H9 (cell line): Measurements from ENCODE around the gene PXDC1. TPM values are rescaled to one million over a fixed set of nuclear protein-coding genes. Genes with fewer than 3 reads are reported as not detected.
A peak's percentile ranks its signal among the peaks of the same experiment; 100 is the strongest.

ENCODE experiments used
- DNase-seq: peaks from one replicate; pipeline ENCODE4 v3.0.0-alpha.2; 2017
- H2AFZ ChIP-seq: one replicate; pipeline ENCODE4 v1.6.1; 2013; ENCODE audit warnings: mild to moderate bottlenecking, low read length, control low read depth, moderate library complexity
- H2AK5ac ChIP-seq: 2 replicates; pipeline ENCODE4 v1.6.1; 2013; ENCODE audit warnings: low read length, control low read depth, mixed read lengths; ENCODE audit not compliant: insufficient read length
- H2BK120ac ChIP-seq: one replicate; pipeline ENCODE4 v1.6.1; 2013; ENCODE audit warnings: low read depth, mild to moderate bottlenecking, low read length, control low read depth, inconsistent platforms; ENCODE audit not compliant: poor library complexity, severe bottlenecking
- H2BK12ac ChIP-seq: 2 replicates; pipeline ENCODE4 v1.6.1; 2013; ENCODE audit warnings: low read length, control low read depth, mixed read lengths, low read depth; ENCODE audit not compliant: insufficient read length
- H2BK15ac ChIP-seq: 2 replicates; pipeline ENCODE4 v1.6.1; 2013; ENCODE audit warnings: low read depth, low read length, control low read depth
- H2BK20ac ChIP-seq: one replicate; pipeline ENCODE4 v1.6.1; 2013; ENCODE audit warnings: low read depth, mild to moderate bottlenecking, low read length, control low read depth, inconsistent platforms; ENCODE audit not compliant: poor library complexity, severe bottlenecking
- H2BK5ac ChIP-seq: 2 replicates; pipeline ENCODE4 v1.6.1; 2013; ENCODE audit warnings: low read length, control low read depth, mixed read lengths; ENCODE audit not compliant: insufficient read length
- H3K14ac ChIP-seq: 2 replicates; pipeline ENCODE4 v1.6.1; 2013; ENCODE audit warnings: low read length, control low read depth; ENCODE audit not compliant: insufficient read depth
- H3K18ac ChIP-seq: 2 replicates; pipeline ENCODE4 v1.6.1; 2013; ENCODE audit warnings: low read depth, mild to moderate bottlenecking, mixed read lengths, low read length, control low read depth; ENCODE audit not compliant: insufficient read length
- H3K23ac ChIP-seq: 2 replicates; pipeline ENCODE4 v1.6.1; 2013; ENCODE audit warnings: low read length, control low read depth, mixed read lengths, low read depth; ENCODE audit not compliant: insufficient read length
- H3K23me2 ChIP-seq: 2 replicates; pipeline ENCODE4 v1.6.1; 2013; ENCODE audit warnings: low read depth, mild to moderate bottlenecking, mixed read lengths, low read length, control low read depth; ENCODE audit not compliant: insufficient read length, poor library complexity, severe bottlenecking
- H3K27ac ChIP-seq: 2 replicates; pipeline ENCODE4 v1.5.1; 2013; ENCODE audit warnings: low read length, control low read depth, mixed read lengths, low read depth; ENCODE audit not compliant: insufficient read length
- H3K27me3 ChIP-seq: 2 replicates; pipeline ENCODE4 v1.6.1; 2013; ENCODE audit warnings: low read length, control low read depth, inconsistent platforms; ENCODE audit not compliant: insufficient read depth
- H3K4ac ChIP-seq: 2 replicates; pipeline ENCODE4 v1.6.1; 2013; ENCODE audit warnings: low read depth, mild to moderate bottlenecking, control low read depth, inconsistent platforms, low read length, moderate library complexity
- H3K4me1 ChIP-seq: 2 replicates; pipeline ENCODE4 v1.6.1; 2013; ENCODE audit warnings: low read length, control low read depth, inconsistent platforms; ENCODE audit not compliant: insufficient read depth
- H3K4me2 ChIP-seq: 2 replicates; pipeline ENCODE4 v1.6.1; 2013; ENCODE audit warnings: low read length, control low read depth, mixed read lengths; ENCODE audit not compliant: insufficient read length, insufficient read depth
- H3K56ac ChIP-seq: 2 replicates; pipeline ENCODE4 v1.6.1; 2013; ENCODE audit warnings: low read depth, mild to moderate bottlenecking, mixed read lengths, low read length, control low read depth; ENCODE audit not compliant: insufficient read length
- H3K79me1 ChIP-seq: 2 replicates; pipeline ENCODE4 v1.6.1; 2013; ENCODE audit warnings: low read depth, mild to moderate bottlenecking, moderate library complexity, low read length, control low read depth, inconsistent platforms; ENCODE audit not compliant: insufficient read depth, poor library complexity, severe bottlenecking
- H3K79me2 ChIP-seq: 2 replicates; pipeline ENCODE4 v1.6.1; 2013; ENCODE audit warnings: low read length, control low read depth, inconsistent platforms; ENCODE audit not compliant: insufficient read depth
- H3K9ac ChIP-seq: 2 replicates; pipeline ENCODE4 v1.6.1; 2013; ENCODE audit warnings: low read length, control low read depth, mixed read lengths; ENCODE audit not compliant: insufficient read length; ENCODE audit errors: extremely low read depth
- H3K9me3 ChIP-seq: one replicate; pipeline ENCODE4 v1.6.1; 2013; ENCODE audit warnings: low read depth, low read length, inconsistent platforms; ENCODE audit not compliant: control insufficient read depth
- H3T11ph ChIP-seq: one replicate; pipeline ENCODE4 v1.6.1; 2013; ENCODE audit warnings: mild to moderate bottlenecking, low read length, control low read depth, inconsistent platforms
- H4K20me1 ChIP-seq: one replicate; pipeline ENCODE4 v1.6.1; 2013; ENCODE audit not compliant: control insufficient read depth, insufficient read length, insufficient read depth
- H4K5ac ChIP-seq: 2 replicates; pipeline ENCODE4 v1.6.1; 2013; ENCODE audit warnings: low read depth, mild to moderate bottlenecking, mixed read lengths, low read length, control low read depth; ENCODE audit not compliant: insufficient read length
- H4K8ac ChIP-seq: replicated peaks from 2 replicates; pipeline ENCODE4 v1.6.1; 2013; ENCODE audit warnings: low read length, control low read depth, mixed read lengths, low read depth; ENCODE audit not compliant: insufficient read length
- H4K91ac ChIP-seq: 2 replicates; pipeline ENCODE4 v1.6.1; 2013; ENCODE audit warnings: low read depth, mild to moderate bottlenecking, moderate library complexity, mixed read lengths, low read length, control low read depth; ENCODE audit not compliant: insufficient read length
- H3K27ac Mint-ChIP-seq, 3 experiments: 2 replicates in 2 of 3; 3 replicates in 1 of 3; pipeline ENCODE4 v1.8.0; 2020 to 2021; ENCODE audit warnings: mixed read lengths in 3 of 3, mild to moderate bottlenecking in 1 of 3, moderate library complexity in 1 of 3
- H3K27me3 Mint-ChIP-seq: 2 replicates; pipeline ENCODE4 v1.8.0; 2021; ENCODE audit warnings: low read depth, mild to moderate bottlenecking, moderate library complexity, mixed read lengths
- H3K36me3 Mint-ChIP-seq, 3 experiments: 2 replicates in 2 of 3; 3 replicates in 1 of 3; pipeline ENCODE4 v1.8.0; 2020 to 2021; ENCODE audit warnings: low read depth in 3 of 3, mixed read lengths in 3 of 3; ENCODE audit not compliant: insufficient read depth in 1 of 3
- H3K4me1 Mint-ChIP-seq, 2 experiments: 2 replicates each; pipeline ENCODE4 v1.8.0; 2020; ENCODE audit warnings: mixed read lengths in 2 of 2
- H3K4me3 Mint-ChIP-seq, 2 experiments: 2 replicates in 1 of 2; 3 replicates in 1 of 2; pipeline ENCODE4 v1.8.0; 2020 to 2021; ENCODE audit warnings: mild to moderate bottlenecking in 2 of 2, mixed read lengths in 2 of 2, moderate library complexity in 1 of 2
- H3K9me3 Mint-ChIP-seq, 2 experiments: 2 replicates in 1 of 2; 3 replicates in 1 of 2; pipeline ENCODE4 v1.8.0; 2020; ENCODE audit warnings: mild to moderate bottlenecking in 2 of 2, mixed read lengths in 2 of 2, moderate library complexity in 1 of 2
- CTCF ChIP-seq: fragments of 200-600 bp; sonication (generic); conservative IDR thresholded peaks from 3 replicates; pipeline ENCODE4 v1.8.0; 2021; ENCODE audit warnings: antibody characterized with exemption, mild to moderate bottlenecking
- WGBS: extraction: QIAGEN DNeasy Blood & Tissue Kit; methylation state at CpG from one replicate; pipeline ENCODE4 v1.1.7; 2013; ENCODE audit warnings: missing lambda C conversion rate, low lambda C conversion rate, mixed read lengths; ENCODE audit not compliant: insufficient read length; ENCODE audit errors: extremely low coverage; 5-methylcytosine and 5-hydroxymethylcytosine counted together
- total RNA-seq: library from RNA; stranded (reverse); gene quantifications from 2 replicates; pipeline ENCODE4 v1.2.1, GENCODE V29; 2021

Gene PXDC1
- total RNA-seq, 1 experiment from 2014 or later, result 3.1 TPM

- Histone ChIP-seq H4K20me1 (no peaks in the 10 kb centered on the region), H3K27ac (no peak overlapping the region), H4K8ac (no peak overlapping the region), H3K56ac (no peak overlapping the region), H2BK20ac (no peak overlapping the region), H3K79me1 (no peaks in the 10 kb centered on the region), H2AK5ac (no peak overlapping the region), H2AFZ (no peak overlapping the region), H3K9me3 (no peaks in the 10 kb centered on the region), H3K27me3 (peaks cover 3% of the 10 kb centered on the region; the same call in 1 of the 2 replicates), H2BK15ac (no peak overlapping the region), H4K91ac (no peak overlapping the region), H3K79me2 (no peaks in the 10 kb centered on the region), H3K23ac (no peak overlapping the region), H3K4me2 (no peak overlapping the region), H3K4me1 (no peaks in the 10 kb centered on the region), H2BK5ac (no peak overlapping the region), H2BK120ac (no peak overlapping the region), H3K14ac (no peak overlapping the region; the same call in 1 of the 2 replicates), H3K4ac (no peak overlapping the region), H3T11ph (no peak overlapping the region), H3K9ac (no peak overlapping the region), H4K5ac (no peak overlapping the region), H2BK12ac (no peak overlapping the region), H3K23me2 (peaks cover 3% of the 10 kb centered on the region), H3K18ac (no peak overlapping the region)
- Mint-ChIP-seq H3K27ac (0 out of 7 replicates have a peak overlapping the region, but pooled peaks of 1 of the 3 experiments have one; percentile 59), H3K4me3 (no peak overlapping the region), H3K27me3 (peaks cover 47% of the 10 kb centered on the region), H3K36me3 (no peaks in the 10 kb centered on the region; a peak in 1 of 7 replicates), H3K9me3 (no peaks in the 10 kb centered on the region), H3K4me1 (peaks cover 35 to 42% of the 10 kb centered on the region in 2 experiments)
- TF ChIP-seq CTCF, result no peak
- no CpG with 5 or more reads among the region's 8 CpGs for WGBS
- DNase-seq, result no peak
Observed at GRCh38 chr6:3746696-3747095, 4.8 kb downstream of the PXDC1 start.
